HG02981 (cell line): ENCODE measurements around the gene RAB11FIP5.
A peak's percentile ranks its signal among the peaks of the same experiment; 100 is the strongest.

Experiments used
- ATAC-seq: cut with Tn5 transposase; IDR thresholded peaks from one replicate; pipeline ENCODE4 v1.9.1; 2021; ENCODE audit warnings: mild to moderate bottlenecking, moderate library complexity; ENCODE audit not compliant: unreplicated experiment

RAB11FIP5 gene

GRCh38 chr2:73088211-73088610, 24.5 kb downstream of the RAB11FIP5 start:
- ATAC-seq = no peak

DNA sequence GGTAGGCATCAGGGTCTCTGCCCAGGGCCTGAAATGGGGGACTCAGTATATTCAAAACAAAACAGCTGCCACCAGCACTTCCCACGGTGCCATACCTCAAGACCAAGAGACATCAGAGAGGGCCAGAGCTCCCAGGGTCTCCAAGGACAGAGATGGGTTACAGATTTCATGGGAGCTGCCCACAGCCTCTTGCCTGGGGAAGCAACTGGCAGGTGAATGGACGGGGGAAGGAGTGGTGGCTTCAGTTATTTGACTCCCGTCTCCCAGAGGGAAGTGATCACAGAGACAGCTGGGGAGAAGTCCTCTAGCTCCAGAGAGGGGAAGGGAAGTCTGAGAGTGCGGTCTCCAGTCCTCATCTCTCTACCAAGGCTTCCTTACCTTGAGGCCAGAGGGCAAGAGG, 25.4 kb downstream of the RAB11FIP5 start:
- no peak for ATAC-seq

GRCh38 chr2:73085691-73086090, 27.1 kb downstream of the RAB11FIP5 start:
- peak; percentile 84 for ATAC-seq

DNA sequence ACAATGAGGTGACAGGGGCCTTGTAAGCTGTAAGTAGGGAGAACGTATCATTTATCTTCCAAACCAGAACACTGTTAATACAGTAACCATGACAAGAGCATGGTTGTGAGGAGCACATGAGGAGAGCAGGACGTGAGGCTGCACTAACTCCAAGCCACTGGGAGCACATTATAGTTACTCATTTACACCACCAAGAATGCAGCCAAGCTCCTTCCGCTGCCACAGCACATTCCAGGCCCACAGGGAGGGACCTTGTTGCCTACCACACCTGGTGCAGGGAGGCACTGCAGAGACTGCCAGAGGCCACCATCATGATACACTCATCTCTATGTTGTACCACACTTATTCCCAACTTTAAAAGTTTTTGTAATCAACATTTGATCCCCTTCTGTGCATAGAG, 27.8 kb downstream of the RAB11FIP5 start:
- ATAC-seq = no peak

DNA sequence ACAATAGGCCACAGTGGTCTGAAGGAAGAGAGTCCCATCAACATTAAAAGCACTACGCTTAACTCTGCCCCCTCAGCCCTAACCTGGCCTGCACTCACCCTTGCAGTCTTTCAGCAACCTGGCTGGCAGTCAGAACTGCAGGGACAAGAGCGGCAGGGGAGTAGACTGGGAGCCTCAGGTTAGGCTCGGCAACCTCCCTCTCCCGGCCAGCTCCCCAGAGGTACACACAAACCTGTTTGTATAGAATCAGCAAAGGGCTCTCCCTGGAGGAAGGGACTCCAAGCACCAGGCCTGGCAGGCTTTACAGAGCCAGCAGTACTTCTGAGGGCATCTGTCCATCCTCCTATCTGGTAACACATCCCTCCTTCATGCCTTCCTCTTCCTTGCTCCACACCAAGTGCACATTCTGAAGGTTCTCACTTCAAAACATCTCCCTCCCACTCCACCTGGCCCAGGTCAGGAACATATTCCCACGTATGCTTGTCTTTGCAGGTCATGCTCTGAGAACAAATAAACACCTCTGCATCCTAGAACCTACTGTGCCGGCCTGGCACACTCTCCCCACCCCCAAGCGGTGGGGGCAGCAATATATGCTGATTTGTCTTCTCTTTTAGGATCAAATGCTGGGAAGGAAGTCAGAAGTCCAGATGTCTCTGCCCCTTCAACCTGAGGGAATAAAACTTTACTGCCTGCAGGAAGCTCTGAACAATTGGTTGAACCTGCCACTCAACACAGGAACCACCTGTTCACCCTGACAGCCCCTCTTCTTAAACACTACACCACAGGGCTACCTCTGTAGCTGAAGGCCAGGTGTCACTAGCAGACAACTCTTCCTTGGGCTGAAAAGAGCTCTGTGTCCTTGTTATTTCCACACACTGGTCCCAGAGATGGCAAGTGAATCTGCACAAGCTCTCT, 28.6 kb downstream of the RAB11FIP5 start:
- ATAC-seq = no peak

DNA sequence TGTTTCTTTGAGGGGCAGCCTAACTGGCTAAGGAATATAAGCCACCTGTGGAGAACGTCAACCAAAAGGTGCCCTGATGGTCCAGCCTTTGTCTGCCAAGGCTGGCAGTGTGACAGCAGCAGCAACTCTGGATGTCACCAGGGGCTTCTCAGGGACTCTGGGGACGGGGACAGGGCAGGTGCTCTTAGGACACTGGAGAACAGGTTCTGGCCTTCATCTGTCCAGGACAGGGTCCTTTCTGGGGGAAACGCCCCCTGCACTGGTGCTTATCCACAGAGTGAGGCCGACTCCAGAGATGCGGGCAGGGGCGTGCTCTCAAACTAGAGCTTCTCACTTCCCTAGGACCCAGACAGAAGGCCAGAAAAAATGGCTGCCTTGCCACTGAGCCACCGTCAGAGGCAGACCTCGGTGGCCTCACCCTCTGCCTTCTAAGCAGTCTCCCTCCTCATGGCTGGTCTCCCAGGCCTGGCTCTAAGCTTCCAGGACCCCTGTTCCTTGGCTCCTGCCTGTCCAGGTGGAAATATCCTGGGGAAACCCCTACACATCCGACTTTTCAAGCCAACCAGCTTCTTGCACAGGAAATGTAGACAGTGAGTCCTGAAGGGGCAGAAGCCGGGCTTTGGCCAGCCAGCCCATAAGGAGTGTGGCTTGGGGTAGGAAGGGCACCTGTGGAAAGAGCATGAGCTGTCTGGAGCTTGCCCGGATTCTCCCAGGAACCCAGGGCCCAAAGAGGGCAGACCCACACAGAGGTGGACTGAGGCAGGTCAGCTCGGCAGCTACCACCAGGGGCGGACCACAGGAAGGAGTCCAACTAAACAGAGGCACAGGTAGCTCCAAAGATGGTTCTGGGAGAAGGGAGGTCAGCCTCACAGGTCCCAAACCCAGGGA, 30.0 kb downstream of the RAB11FIP5 start:
- ATAC-seq = no peak

- ATAC-seq = no peak
Measured at GRCh38 chr2:73081181-73081671, 31.5 kb downstream of the RAB11FIP5 start.

GRCh38 chr2:73080321-73081131, 32.2 kb downstream of the RAB11FIP5 start:
- no peak for ATAC-seq

DNA sequence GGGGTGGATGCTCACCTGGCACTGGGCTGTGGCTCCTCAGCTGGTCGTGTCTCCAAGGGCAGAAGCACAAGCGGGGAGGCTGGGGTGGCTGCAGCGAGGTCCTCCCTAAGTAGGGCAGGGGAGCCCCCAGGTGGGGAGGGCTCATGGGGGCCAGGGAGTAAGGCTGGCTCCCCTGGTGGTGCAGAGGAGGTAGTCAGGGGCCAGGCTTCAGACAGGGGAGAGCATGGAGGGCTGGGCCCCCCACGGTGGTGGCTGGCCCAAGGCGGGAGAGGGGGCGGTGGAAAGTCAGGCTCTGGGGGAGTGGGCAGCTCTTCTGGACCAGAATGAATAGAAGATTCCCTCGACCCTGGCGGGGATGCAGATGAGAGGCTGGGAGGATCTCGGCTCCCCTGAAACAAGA, 33.1 kb downstream of the RAB11FIP5 start:
- ATAC-seq = no peak

DNA sequence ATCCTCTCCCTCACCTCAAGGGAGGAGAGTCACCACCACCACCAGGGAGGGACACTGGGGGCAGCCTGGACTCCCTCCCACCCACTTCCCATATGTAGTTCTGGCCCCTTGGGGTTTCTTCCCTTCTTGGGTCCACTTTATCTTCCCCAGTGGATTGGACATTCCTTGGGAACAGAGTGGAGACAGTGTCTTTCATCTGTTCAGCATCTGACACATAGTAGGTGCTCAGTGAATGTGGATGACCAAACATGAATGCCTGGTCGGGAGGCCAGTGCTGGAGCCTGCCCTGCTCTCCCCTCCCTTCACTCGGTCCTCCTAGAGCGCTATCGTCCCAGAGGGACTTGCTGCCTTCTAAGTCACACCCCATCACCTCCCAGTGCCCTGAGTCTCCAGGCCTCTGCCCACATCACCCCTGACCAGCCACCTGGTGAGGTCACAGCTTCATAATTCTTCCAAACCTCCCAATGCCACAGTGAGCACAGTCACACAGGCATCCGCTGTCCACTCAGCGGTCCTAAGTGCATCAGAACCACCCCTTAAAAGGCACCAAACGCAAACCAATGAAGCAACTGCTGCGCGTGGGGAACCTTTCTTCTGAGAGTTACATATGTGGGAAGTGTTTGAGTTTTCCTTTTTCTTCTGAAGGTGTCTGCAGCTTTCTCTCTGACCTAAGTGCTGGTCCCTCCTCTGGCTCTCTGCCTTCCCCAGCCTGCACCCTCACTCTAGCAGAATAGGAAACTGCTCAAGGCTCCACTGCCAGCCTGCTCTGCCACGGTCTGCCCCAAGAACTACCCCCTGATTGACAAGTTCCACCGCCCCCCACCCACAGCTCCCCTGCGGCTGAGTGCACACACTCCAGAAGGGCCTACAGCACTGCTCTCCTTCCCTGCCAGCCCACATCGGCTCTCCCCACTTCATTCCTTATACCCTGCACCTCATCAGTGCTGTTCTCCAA, 34.0 kb downstream of the RAB11FIP5 start:
- ATAC-seq = no peak

DNA sequence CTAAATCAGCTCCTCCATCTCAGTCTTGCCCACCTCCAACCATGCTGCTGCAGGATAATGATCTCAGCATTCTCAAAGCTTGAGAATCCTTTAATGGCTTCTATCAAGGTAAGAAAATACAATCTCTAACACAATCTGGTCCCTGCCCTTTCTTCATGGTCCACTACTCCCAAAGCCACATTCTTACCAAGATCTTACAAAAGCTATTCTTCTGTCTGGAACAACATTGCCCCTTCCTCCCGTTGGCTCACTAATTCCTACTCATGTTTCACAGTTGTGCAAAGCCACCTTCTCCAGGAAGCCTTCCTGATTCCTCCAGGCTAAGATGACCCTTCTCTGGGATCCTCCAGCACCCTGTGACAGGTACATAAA, 35.3 kb downstream of the RAB11FIP5 start:
- no peak for ATAC-seq

- ATAC-seq = no peak
Measured at GRCh38 chr2:73076701-73077423, 35.9 kb downstream of the RAB11FIP5 start.

GRCh38 chr2:73075477-73076373, 37.0 kb downstream of the RAB11FIP5 start:
- ATAC-seq = no peak

DNA sequence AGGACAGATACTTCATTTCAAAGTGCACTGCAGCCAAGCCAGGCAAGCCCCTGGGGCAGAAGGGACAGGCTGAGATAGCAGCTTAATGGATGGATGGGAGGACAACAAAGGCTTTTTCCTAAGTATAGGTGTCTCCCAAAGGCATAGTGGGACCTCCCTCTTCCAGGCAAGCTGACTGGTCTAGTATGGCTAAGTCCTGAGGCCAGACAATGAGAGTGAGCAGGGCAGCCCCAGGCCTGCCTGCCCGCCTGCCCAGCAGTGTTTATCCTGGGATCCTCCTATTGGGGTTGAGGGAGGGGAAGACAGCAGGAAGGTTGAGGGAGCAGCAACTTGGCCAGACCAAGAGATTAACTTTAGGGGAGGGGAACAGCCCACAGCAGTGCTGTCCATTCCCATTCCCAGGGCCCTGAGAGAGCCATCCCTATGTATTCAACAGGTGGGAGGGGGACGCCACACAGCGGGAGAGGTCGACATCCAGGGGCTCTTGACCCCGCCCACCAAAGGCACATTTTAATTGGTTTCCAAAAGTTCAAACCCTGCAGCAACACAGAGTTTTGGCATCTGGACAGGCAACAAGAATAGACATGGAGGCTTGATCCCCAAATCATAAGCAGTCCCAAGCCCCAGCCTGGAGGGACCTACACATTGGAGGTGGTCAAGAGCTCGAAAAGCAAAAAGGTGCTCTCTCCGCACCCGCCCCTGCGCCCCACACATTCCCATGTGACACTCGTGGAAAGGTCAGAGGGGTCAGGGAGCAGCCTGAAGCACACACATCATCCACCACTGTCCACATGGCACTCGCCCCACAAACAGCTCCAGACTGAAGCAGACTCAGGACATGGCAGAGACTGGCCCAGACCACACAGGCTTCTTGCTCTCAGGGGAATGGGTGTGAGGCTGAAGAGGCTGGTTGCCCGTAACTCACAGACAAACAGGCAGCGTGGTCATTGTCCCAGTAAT, 38.4 kb downstream of the RAB11FIP5 start:
- no peak for ATAC-seq

DNA sequence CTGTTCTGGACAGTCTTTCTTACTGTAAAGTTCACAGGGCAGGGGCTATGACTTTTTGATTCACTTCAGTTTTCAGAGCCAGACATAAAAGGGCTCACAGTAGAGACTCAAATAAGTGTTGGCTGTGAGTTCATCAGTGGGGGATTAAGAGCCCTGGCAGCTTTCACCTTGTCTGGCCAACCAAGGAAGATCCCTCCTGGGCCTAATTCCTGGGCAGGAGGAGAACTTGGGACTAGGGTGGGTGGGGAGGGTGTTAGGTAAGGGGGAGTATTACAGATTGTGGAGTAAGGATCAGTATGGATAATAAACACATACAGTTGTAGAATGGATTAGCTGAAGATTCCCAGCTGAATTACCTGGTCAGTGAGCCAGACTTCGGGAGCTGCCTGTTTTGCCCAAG, 40.3 kb downstream of the RAB11FIP5 start:
- ATAC-seq = no peak

GRCh38 chr2:73072129-73072395, 40.7 kb downstream of the RAB11FIP5 start:
- peak; percentile 7 for ATAC-seq
